T-helper 2 cell (primary cell): ENCODE measurements around the gene SORL1-AS1.

ENCODE experiments used
- DNase-seq, 5 experiments: peaks; one replicate each; pipeline versions ENCODE4 v3.0.0 to v3.0.0-alpha.2; 2012 to 2022

Gene SORL1-AS1

GRCh38 chr11:121452609-121453150 is at the start of gene SORL1-AS1:
TSS of gene SORL1-AS1 (minus strand) at chr11:121452967.
- peak; percentile 20 to 83 (median 51) for DNase-seq

GRCh38 chr11:121500717-121501116 is 48.0 kb upstream of the SORL1-AS1 start:
- no peak for DNase-seq

- DNase-seq: no peak
Observed at GRCh38 chr11:121500275-121500674, 47.5 kb upstream of the SORL1-AS1 start.

GRCh38 chr11:121499405-121499804 is 46.6 kb upstream of the SORL1-AS1 start:
- DNase-seq: no peak

- DNase-seq: no peak
Observed at GRCh38 chr11:121497176-121497998, 44.6 kb upstream of the SORL1-AS1 start.

GRCh38 chr11:121494355-121495099 is 41.8 kb upstream of the SORL1-AS1 start:
- peak in 2 of 5 experiments; percentile 31 to 36 for DNase-seq

GRCh38 chr11:121489823-121490222 is 37.1 kb upstream of the SORL1-AS1 start:
- no peak for DNase-seq

GRCh38 chr11:121488641-121489040 is 35.9 kb upstream of the SORL1-AS1 start:
- DNase-seq: no peak

- DNase-seq: no peak
Observed at GRCh38 chr11:121488170-121488569, 35.4 kb upstream of the SORL1-AS1 start.

GRCh38 chr11:121487191-121487590 is 34.4 kb upstream of the SORL1-AS1 start:
- no peak for DNase-seq

GRCh38 chr11:121486054-121486453 is 33.3 kb upstream of the SORL1-AS1 start:
- no peak for DNase-seq

GRCh38 chr11:121485216-121485615 is 32.4 kb upstream of the SORL1-AS1 start:
- peak in 1 of 5 experiments; percentile 47 for DNase-seq

GRCh38 chr11:121483805-121484480 is 31.2 kb upstream of the SORL1-AS1 start:
- DNase-seq: no peak

GRCh38 chr11:121482231-121483129 is 29.7 kb upstream of the SORL1-AS1 start:
- peak in 4 of 5 experiments; percentile 24 to 93 (median 59) for DNase-seq

GRCh38 chr11:121481484-121482230 is 28.9 kb upstream of the SORL1-AS1 start:
- DNase-seq: peak in 3 of 5 experiments; percentile 43 to 97 (median 89)

- DNase-seq: no peak
Observed at GRCh38 chr11:121479698-121480238, 27.0 kb upstream of the SORL1-AS1 start.

- no peak for DNase-seq
Observed at GRCh38 chr11:121478895-121479697, 26.3 kb upstream of the SORL1-AS1 start.

GRCh38 chr11:121478226-121478894 is 25.6 kb upstream of the SORL1-AS1 start:
- DNase-seq: no peak

- DNase-seq: no peak
Observed at GRCh38 chr11:121476379-121477032, 23.7 kb upstream of the SORL1-AS1 start.
